HL-60 (cell line): ENCODE results near the gene NBEAL2.
A peak's percentile ranks its signal among the peaks of the same experiment; 100 is the strongest.

Source experiments
- DNase-seq, 2 experiments: peaks; one replicate each; pipeline ENCODE4 v3.0.0-alpha.2; 2010 to 2020; ENCODE audit warnings: low read depth in 1 of 2, low spot score in 1 of 2
- H3K27ac ChIP-seq: fragments of 250-450 bp; sonication (Bioruptor Pico); replicated peaks from 2 replicates; pipeline ENCODE4 v1.5.1; 2020; ENCODE audit warnings: mild to moderate bottlenecking, moderate library complexity
- H3K27me3 ChIP-seq: fragments of 250-450 bp; sonication (Bioruptor Pico); 2 replicates; pipeline ENCODE4 v1.5.1; 2021; ENCODE audit warnings: mild to moderate bottlenecking, moderate library complexity; ENCODE audit not compliant: insufficient read depth, poor library complexity, severe bottlenecking
- H3K4me3 ChIP-seq: replicated peaks from 2 replicates; pipeline ENCODE4 v1.5.1; 2011; ENCODE audit warnings: mild to moderate bottlenecking, control low read depth, low read length; ENCODE audit not compliant: insufficient read depth
- GABPA ChIP-seq: IDR thresholded peaks from 2 replicates; pipeline ENCODE4 v1.6.1; 2012; ENCODE audit warnings: low read depth
- POLR2AphosphoS5 ChIP-seq: IDR thresholded peaks from 2 replicates; pipeline ENCODE4 v1.6.1; 2012; ENCODE audit warnings: low read depth
- SPI1 ChIP-seq: IDR thresholded peaks from 2 replicates; pipeline ENCODE4 v1.6.1; 2012; ENCODE audit warnings: low read depth, mild to moderate bottlenecking, borderline replicate concordance
- TF ChIP-seq, protein P1 (sequence below): IDR thresholded peaks from one replicate; pipeline ENCODE4 v1.5.1; 2011; ENCODE audit warnings: low read length, control low read depth, inconsistent platforms; ENCODE audit not compliant: insufficient read depth
- TF ChIP-seq, protein P2 (sequence below): IDR thresholded peaks from 2 replicates; pipeline ENCODE4 v1.6.1; 2012; ENCODE audit warnings: low read depth; ENCODE audit not compliant: insufficient replicate concordance

Gene NBEAL2

DNA sequence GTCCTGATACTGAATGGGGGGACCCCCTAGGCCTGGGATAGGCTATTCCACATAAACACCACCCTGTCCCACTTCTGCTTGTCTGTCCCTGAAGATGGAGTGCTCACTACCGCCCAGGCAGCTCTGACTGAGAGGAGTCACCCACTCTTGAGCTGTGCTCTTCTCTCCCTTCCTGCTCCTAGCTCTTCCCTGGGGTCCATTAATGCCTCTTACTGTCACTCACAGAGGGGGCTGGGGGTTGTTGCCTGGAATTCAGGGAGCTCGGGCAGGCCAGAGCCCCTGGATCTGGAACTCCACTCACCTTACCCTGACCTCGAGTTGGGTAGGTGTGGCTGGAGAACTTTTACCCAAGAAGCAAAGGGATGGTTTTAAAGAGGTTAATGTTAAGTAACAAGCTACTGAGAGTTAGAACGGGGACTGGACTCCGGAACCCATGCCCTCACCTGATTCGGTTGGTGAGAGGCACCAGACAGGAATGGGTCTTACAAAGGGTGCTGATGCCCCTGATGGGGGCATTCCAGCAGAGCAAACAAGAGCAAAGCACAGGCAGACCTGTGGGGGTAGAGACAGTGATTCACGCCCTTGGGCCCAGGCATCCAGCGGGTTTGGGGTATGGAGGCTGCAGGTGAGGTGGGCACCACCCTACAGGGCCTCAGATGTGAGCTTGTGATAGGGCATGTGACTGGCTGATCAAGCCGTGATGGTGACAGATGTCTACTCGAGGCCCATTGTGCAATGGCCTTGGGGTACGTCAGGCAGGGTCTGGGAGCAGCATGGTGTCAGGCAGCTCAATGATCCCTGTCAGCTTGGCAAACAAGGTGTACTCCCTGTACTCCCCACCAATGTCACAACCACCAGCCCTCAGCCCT lies 5.4 kb downstream of the NBEAL2 start:
- no peak for DNase-seq
- Histone ChIP-seq H3K4me3 (no peak overlapping the region), H3K27me3 (no peaks in the 10 kb centered on the region), H3K27ac (no peak overlapping the region)
- TF ChIP-seq GABPA (no peak), POLR2AphosphoS5 (no peak), SPI1 (no peak)
- TF ChIP-seq, protein P1, sequence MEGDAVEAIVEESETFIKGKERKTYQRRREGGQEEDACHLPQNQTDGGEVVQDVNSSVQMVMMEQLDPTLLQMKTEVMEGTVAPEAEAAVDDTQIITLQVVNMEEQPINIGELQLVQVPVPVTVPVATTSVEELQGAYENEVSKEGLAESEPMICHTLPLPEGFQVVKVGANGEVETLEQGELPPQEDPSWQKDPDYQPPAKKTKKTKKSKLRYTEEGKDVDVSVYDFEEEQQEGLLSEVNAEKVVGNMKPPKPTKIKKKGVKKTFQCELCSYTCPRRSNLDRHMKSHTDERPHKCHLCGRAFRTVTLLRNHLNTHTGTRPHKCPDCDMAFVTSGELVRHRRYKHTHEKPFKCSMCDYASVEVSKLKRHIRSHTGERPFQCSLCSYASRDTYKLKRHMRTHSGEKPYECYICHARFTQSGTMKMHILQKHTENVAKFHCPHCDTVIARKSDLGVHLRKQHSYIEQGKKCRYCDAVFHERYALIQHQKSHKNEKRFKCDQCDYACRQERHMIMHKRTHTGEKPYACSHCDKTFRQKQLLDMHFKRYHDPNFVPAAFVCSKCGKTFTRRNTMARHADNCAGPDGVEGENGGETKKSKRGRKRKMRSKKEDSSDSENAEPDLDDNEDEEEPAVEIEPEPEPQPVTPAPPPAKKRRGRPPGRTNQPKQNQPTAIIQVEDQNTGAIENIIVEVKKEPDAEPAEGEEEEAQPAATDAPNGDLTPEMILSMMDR = no peak
- TF ChIP-seq, protein P2, sequence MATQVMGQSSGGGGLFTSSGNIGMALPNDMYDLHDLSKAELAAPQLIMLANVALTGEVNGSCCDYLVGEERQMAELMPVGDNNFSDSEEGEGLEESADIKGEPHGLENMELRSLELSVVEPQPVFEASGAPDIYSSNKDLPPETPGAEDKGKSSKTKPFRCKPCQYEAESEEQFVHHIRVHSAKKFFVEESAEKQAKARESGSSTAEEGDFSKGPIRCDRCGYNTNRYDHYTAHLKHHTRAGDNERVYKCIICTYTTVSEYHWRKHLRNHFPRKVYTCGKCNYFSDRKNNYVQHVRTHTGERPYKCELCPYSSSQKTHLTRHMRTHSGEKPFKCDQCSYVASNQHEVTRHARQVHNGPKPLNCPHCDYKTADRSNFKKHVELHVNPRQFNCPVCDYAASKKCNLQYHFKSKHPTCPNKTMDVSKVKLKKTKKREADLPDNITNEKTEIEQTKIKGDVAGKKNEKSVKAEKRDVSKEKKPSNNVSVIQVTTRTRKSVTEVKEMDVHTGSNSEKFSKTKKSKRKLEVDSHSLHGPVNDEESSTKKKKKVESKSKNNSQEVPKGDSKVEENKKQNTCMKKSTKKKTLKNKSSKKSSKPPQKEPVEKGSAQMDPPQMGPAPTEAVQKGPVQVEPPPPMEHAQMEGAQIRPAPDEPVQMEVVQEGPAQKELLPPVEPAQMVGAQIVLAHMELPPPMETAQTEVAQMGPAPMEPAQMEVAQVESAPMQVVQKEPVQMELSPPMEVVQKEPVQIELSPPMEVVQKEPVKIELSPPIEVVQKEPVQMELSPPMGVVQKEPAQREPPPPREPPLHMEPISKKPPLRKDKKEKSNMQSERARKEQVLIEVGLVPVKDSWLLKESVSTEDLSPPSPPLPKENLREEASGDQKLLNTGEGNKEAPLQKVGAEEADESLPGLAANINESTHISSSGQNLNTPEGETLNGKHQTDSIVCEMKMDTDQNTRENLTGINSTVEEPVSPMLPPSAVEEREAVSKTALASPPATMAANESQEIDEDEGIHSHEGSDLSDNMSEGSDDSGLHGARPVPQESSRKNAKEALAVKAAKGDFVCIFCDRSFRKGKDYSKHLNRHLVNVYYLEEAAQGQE = no peak

DNA sequence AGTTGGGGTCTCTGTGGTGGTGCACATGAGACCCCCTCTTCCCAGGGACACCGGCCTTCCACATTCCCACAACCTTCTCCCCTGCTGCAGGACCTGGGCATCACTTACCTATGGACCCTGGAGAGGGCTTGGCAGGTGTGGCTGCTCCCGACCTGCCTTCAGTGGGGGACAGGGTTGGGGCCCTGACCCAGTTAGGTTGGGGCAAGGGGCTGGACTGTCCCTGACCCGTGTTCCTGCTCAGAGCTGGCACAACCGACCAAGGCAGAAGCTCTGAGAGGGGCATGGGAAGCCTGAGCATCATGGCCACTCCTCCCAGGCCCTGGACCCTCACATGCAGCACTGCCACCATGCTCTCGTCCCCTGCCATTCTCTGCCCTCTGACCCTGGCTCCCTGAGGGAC lies 6.1 kb downstream of the NBEAL2 start:
- Histone ChIP-seq H3K4me3 (no peak overlapping the region), H3K27me3 (no peaks in the 10 kb centered on the region), H3K27ac (peak overlapping the region; percentile 88)
- TF ChIP-seq POLR2AphosphoS5 (no peak), GABPA (no peak), SPI1 (no peak)
- TF ChIP-seq, protein P2 = no peak
- TF ChIP-seq, protein P1 = no peak
- DNase-seq = no peak

DNA sequence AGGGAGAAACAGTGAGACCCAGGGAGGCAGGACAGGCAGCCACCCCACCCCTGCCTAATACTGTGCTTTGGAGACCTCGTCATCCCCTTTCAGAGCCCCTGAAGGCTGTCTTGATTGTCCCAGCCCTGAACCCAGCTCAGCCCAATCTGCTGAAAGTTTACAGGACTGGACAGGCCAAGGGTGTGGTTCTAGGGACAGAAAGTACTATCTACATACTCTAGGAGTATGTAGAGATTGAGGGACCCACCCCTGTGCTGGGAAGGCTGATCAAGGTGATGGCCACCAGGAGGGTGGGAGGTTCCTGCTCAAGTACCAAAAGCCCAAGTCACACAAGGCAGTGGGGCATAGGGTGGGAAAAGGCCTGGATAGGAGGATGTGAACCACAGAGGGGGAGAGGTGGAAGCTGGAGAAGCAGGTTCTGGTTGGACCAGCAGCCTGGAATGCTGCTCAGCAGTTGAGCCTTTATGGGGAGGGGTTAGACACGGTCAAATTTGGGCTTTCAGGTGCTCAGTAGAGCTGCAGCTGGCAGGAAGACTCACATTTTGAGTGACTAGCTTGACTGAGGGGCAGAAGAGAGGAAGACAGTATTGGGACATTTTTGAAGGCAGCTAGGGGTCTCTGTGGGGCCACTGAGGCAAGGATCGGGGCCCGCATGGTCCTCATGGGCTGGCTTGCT lies 6.7 kb downstream of the NBEAL2 start:
- TF ChIP-seq, protein P1 = no peak
- no peak for TF ChIP-seq SPI1
- no peak for TF ChIP-seq POLR2AphosphoS5
- TF ChIP-seq, protein P2 = no peak
- TF ChIP-seq GABPA = no peak
- no peak overlapping the region for H3K4me3 ChIP-seq
- no peaks in the 10 kb centered on the region for H3K27me3 ChIP-seq
- no peak for DNase-seq
- peak overlapping the region; percentile 88 for H3K27ac ChIP-seq
